Activated naive CD8-positive, alpha-beta T cell treated with anti-CD3 and anti-CD28 coated beads for 36 hours (primary cell): ENCODE measurements around the gene SETD7. TPM values are rescaled to one million over a fixed set of nuclear protein-coding genes. Genes with fewer than 3 reads are reported as not detected.
"Not testable (repeated sequence)": the region's sequence is repeated elsewhere in the genome, so short reads cannot be mapped to it uniquely, and the experiment has no call there.

Experiments used
- DNase-seq: peaks from one replicate; pipeline ENCODE4 v3.0.0; 2021
- H3K27ac Mint-ChIP-seq: one replicate; pipeline ENCODE4 v1.8.0; 2022; ENCODE audit warnings: mild to moderate bottlenecking, moderate library complexity, mixed read lengths
- H3K27me3 Mint-ChIP-seq: one replicate; pipeline ENCODE4 v1.8.0; 2022; ENCODE audit warnings: mild to moderate bottlenecking, mixed read lengths
- H3K36me3 Mint-ChIP-seq: one replicate; pipeline ENCODE4 v1.8.0; 2021; ENCODE audit warnings: mild to moderate bottlenecking, mixed read lengths
- H3K4me1 Mint-ChIP-seq: one replicate; pipeline ENCODE4 v1.8.0; 2021; ENCODE audit warnings: mixed read lengths
- H3K4me3 Mint-ChIP-seq: one replicate; pipeline ENCODE4 v1.8.0; 2022; ENCODE audit warnings: mild to moderate bottlenecking, moderate library complexity, mixed read lengths
- H3K9me3 Mint-ChIP-seq: one replicate; pipeline ENCODE4 v1.8.0; 2022; ENCODE audit warnings: mixed read lengths
- total RNA-seq, 2 experiments: library from RNA; stranded (reverse); gene quantifications; one replicate each; pipeline ENCODE4 v1.2.3, GENCODE V29; 2021

The SETD7 gene
- total RNA-seq, 2 experiments from 2014 or later, result 12.2 to 14.1 TPM

GRCh38 chr4:139458543-139458942 is 97.5 kb downstream of the SETD7 start:
- H3K9me3 Mint-ChIP-seq, result no peaks in the 10 kb centered on the region
- H3K27me3 Mint-ChIP-seq, result no peaks in the 10 kb centered on the region
- H3K4me1 Mint-ChIP-seq, result peaks cover 50% of the 10 kb centered on the region
- H3K27ac Mint-ChIP-seq, result no peak overlapping the region
- H3K36me3 Mint-ChIP-seq, result peaks cover 8% of the 10 kb centered on the region
- no peak for DNase-seq
- H3K4me3 Mint-ChIP-seq, result no peak overlapping the region

GRCh38 chr4:139457318-139457717 is 98.7 kb downstream of the SETD7 start:
- H3K27ac Mint-ChIP-seq, result no peak overlapping the region
- H3K27me3 Mint-ChIP-seq, result no peaks in the 10 kb centered on the region
- H3K4me1 Mint-ChIP-seq, result peaks cover 56% of the 10 kb centered on the region
- H3K36me3 Mint-ChIP-seq, result peaks cover 5% of the 10 kb centered on the region
- H3K4me3 Mint-ChIP-seq, result no peak overlapping the region
- H3K9me3 Mint-ChIP-seq, result no peaks in the 10 kb centered on the region
- DNase-seq, result no peak

- no peaks in the 10 kb centered on the region for H3K27me3 Mint-ChIP-seq
- H3K27ac Mint-ChIP-seq, result no peak overlapping the region
- peaks cover 59% of the 10 kb centered on the region for H3K4me1 Mint-ChIP-seq
- peaks cover 4% of the 10 kb centered on the region for H3K36me3 Mint-ChIP-seq
- DNase-seq, result no peak
- H3K9me3 Mint-ChIP-seq, result no peaks in the 10 kb centered on the region
- peak overlapping the region; percentile 95 for H3K4me3 Mint-ChIP-seq
These were observed 100.9 kb downstream of the SETD7 start for GRCh38 chr4:139455126-139455538.

GRCh38 chr4:139454111-139455045 is 101.6 kb downstream of the SETD7 start, which contains the start of gene RAB33B:
Gene RAB33B (plus strand): TSS chr4:139454121. CDS start chr4:139454196, 75 bp downstream.
- DNase-seq, result no peak
- H3K4me3 Mint-ChIP-seq, result peak within 1 kb of the TSS; percentile 95
- H3K27me3 Mint-ChIP-seq, result no peaks in the 10 kb centered on the region
- peak within 1 kb of the TSS; percentile 98 for H3K27ac Mint-ChIP-seq
- H3K36me3 Mint-ChIP-seq, result peaks cover 4% of the 10 kb centered on the region
- no peaks in the 10 kb centered on the region for H3K9me3 Mint-ChIP-seq
- H3K4me1 Mint-ChIP-seq, result peaks cover 55% of the 10 kb centered on the region

- no peaks in the 10 kb centered on the region for H3K9me3 Mint-ChIP-seq
- peak; percentile 96 for DNase-seq
- no peaks in the 10 kb centered on the region for H3K27me3 Mint-ChIP-seq
- H3K36me3 Mint-ChIP-seq, result peaks cover 4% of the 10 kb centered on the region
- H3K27ac Mint-ChIP-seq, result peak overlapping the region; percentile 98
- H3K4me1 Mint-ChIP-seq, result peaks cover 49% of the 10 kb centered on the region
- peak overlapping the region; percentile 95 for H3K4me3 Mint-ChIP-seq
These were observed 102.5 kb downstream of the SETD7 start for GRCh38 chr4:139453371-139454110.

GRCh38 chr4:139453041-139453370 is 103.0 kb downstream of the SETD7 start:
- DNase-seq, result no peak
- Mint-ChIP-seq H3K27ac (peak overlapping the region; percentile 98), H3K9me3 (no peaks in the 10 kb centered on the region), H3K36me3 (peaks cover 4% of the 10 kb centered on the region), H3K4me3 (peak overlapping the region; percentile 95), H3K27me3 (no peaks in the 10 kb centered on the region), H3K4me1 (peaks cover 46% of the 10 kb centered on the region)

GRCh38 chr4:139451997-139452396 is 104.0 kb downstream of the SETD7 start:
- Mint-ChIP-seq H3K9me3 (no peaks in the 10 kb centered on the region), H3K4me1 (peaks cover 38% of the 10 kb centered on the region), H3K36me3 (peaks cover 5% of the 10 kb centered on the region), H3K4me3 (peak overlapping the region; percentile 95), H3K27me3 (no peaks in the 10 kb centered on the region), H3K27ac (no peak overlapping the region)
- DNase-seq, result no peak

GRCh38 chr4:139450586-139450985 is 105.4 kb downstream of the SETD7 start:
- DNase-seq, result no peak
- no peak overlapping the region for H3K4me3 Mint-ChIP-seq
- H3K27ac Mint-ChIP-seq, result no peak overlapping the region
- H3K36me3 Mint-ChIP-seq, result peaks cover 5% of the 10 kb centered on the region
- H3K9me3 Mint-ChIP-seq, result no peaks in the 10 kb centered on the region
- no peaks in the 10 kb centered on the region for H3K27me3 Mint-ChIP-seq
- peaks cover 25% of the 10 kb centered on the region for H3K4me1 Mint-ChIP-seq

GRCh38 chr4:139447078-139447477 is 108.9 kb downstream of the SETD7 start:
- not testable (repeated sequence) for H3K4me1 Mint-ChIP-seq, H3K27ac Mint-ChIP-seq, H3K4me3 Mint-ChIP-seq, H3K27me3 Mint-ChIP-seq, DNase-seq, H3K36me3 Mint-ChIP-seq, H3K9me3 Mint-ChIP-seq

Other genes with a start within 250 kb of the SETD7 start
- gene RAB33B, start 102.1 kb downstream of the SETD7 start, total RNA-seq, result 1 to 10 TPM; 6.5 to 6.6 TPM
- gene MGST2, start 109.6 kb upstream of the SETD7 start, total RNA-seq, result 1 to 10 TPM; 7.3 to 9.5 TPM